ENCODE results near the gene ERVV-1.

DNA sequence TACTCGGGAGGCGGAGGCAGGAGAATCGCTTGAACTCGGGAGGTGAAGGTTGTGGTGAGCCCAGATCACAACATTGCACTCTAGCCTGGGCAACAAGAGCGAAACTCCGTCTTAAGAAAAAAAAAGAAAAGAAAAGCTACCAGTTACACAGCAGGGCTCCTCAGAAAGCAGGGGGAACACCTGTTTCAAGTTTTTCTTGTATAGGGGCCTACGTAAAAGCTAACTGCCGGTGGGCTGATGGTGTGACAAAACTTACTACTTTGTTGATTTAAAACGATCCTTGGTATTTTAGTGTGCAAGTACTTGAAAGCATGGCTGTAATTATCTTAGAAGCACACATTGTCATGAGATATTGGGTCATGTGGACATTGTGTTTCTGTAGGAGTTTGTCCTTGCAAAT lies 15.7 kb upstream of the ERVV-1 start:
- TF ChIP-seq BHLHE40 (IDR thresholded peaks at IDR 0.05; ENCODE audit: borderline replicate concordance): no peak
- no peak for TF ChIP-seq SP1 (IDR thresholded peaks at IDR 0.05)
- no peak for TF ChIP-seq TARDBP (IDR thresholded peaks at IDR 0.05)
- TF ChIP-seq FOXM1 (IDR thresholded peaks at IDR 0.05; ENCODE audit: borderline replicate concordance): no peak
- TF ChIP-seq, protein P1, sequence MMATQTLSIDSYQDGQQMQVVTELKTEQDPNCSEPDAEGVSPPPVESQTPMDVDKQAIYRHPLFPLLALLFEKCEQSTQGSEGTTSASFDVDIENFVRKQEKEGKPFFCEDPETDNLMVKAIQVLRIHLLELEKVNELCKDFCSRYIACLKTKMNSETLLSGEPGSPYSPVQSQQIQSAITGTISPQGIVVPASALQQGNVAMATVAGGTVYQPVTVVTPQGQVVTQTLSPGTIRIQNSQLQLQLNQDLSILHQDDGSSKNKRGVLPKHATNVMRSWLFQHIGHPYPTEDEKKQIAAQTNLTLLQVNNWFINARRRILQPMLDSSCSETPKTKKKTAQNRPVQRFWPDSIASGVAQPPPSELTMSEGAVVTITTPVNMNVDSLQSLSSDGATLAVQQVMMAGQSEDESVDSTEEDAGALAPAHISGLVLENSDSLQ (IDR thresholded peaks at IDR 0.05): no peak
- no peak for TF ChIP-seq NFRKB (IDR thresholded peaks at IDR 0.05)
- no peak for TF ChIP-seq ARNT (IDR thresholded peaks at IDR 0.05)
- TF ChIP-seq ELF4 (IDR thresholded peaks at IDR 0.05): no peak
- TF ChIP-seq SUZ12 (IDR thresholded peaks at IDR 0.05): no peak
- no peak for TF ChIP-seq FOXA1 (IDR thresholded peaks at IDR 0.05)
- no peak for TF ChIP-seq L3MBTL2 (conservative IDR thresholded peaks at IDR 0.05)
- no peak for TF ChIP-seq FOXK2 (IDR thresholded peaks at IDR 0.05)
- TF ChIP-seq CTBP1 (IDR thresholded peaks at IDR 0.05; ENCODE audit: borderline replicate concordance): no peak
- TF ChIP-seq LEF1 (IDR thresholded peaks at IDR 0.05; ENCODE audit: borderline replicate concordance): no peak

Data from HEK293T (cell line).